ENCODE data around the gene CTNND2.

CTNND2 gene

GRCh38 chr5:11292648-11293356 is 611.4 kb downstream of the CTNND2 start (continued):
- TF ChIP-seq ZSCAN16 (tag by site-specific recombination; IDR thresholded peaks at IDR 0.05) (no peak), ZNF624 (tag by site-specific recombination; IDR thresholded peaks at IDR 0.05) (no peak), ZNF157 (tag by site-specific recombination; IDR thresholded peaks at IDR 0.05) (no peak), TRIM28 (IDR thresholded peaks at IDR 0.05; ENCODE audit: borderline replicate concordance, low read length) (no peak), ZNF10 (tag by site-specific recombination; IDR thresholded peaks at IDR 0.05) (no peak), ZNF48 (tag by site-specific recombination; IDR thresholded peaks at IDR 0.05) (no peak), HIC1 (tag by site-specific recombination; IDR thresholded peaks at IDR 0.05) (no peak)
- TF ChIP-seq, protein P1, sequence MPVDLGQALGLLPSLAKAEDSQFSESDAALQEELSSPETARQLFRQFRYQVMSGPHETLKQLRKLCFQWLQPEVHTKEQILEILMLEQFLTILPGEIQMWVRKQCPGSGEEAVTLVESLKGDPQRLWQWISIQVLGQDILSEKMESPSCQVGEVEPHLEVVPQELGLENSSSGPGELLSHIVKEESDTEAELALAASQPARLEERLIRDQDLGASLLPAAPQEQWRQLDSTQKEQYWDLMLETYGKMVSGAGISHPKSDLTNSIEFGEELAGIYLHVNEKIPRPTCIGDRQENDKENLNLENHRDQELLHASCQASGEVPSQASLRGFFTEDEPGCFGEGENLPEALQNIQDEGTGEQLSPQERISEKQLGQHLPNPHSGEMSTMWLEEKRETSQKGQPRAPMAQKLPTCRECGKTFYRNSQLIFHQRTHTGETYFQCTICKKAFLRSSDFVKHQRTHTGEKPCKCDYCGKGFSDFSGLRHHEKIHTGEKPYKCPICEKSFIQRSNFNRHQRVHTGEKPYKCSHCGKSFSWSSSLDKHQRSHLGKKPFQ (tag by site-specific recombination; IDR thresholded peaks at IDR 0.05): no peak

DNA sequence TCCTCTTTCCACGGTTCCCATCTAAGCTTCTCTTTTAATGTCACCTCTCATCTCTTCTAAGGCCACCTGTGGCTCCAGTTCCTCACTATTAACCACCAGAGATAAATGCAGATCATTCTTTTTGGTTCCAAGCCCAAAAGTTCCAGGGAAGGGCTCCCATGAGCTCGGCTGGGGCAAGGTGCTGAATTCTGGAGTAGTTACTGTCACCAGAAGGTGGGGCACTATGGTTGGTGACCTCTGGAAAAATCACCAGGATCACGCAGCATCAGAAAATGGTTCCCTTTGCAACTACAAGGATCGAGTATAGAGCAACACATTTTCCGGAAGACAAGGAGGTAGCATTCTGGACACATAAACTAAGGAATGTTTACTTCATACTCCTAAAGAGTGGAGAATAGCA is 614.5 kb downstream of the CTNND2 start:
- ChIA-PET CTCF (no interaction called here), POLR2A (no interaction called here)
- no peak overlapping the region for H3K27ac ChIP-seq (ENCODE audit: extremely low read depth, low read depth, low read length)
- TF ChIP-seq ZNF530 (tag by site-specific recombination; IDR thresholded peaks at IDR 0.05; ENCODE audit: low read depth) (no peak), GFI1B (tag by site-specific recombination; IDR thresholded peaks at IDR 0.05) (no peak), ZNF785 (tag by site-specific recombination; IDR thresholded peaks at IDR 0.05) (no peak), KLF16 (tag by site-specific recombination; IDR thresholded peaks at IDR 0.05) (no peak), ZNF501 (tag by site-specific recombination; IDR thresholded peaks at IDR 0.05) (no peak), ZNF76 (tag by site-specific recombination; IDR thresholded peaks at IDR 0.05; ENCODE audit: borderline replicate concordance, low read depth) (no peak), ZNF16 (tag by site-specific recombination; IDR thresholded peaks at IDR 0.05; ENCODE audit: low read depth) (no peak), ZNF350 (tag by site-specific recombination; IDR thresholded peaks at IDR 0.05) (no peak), RBAK (tag by site-specific recombination; IDR thresholded peaks at IDR 0.05) (no peak), ZNF391 (tag by site-specific recombination; IDR thresholded peaks at IDR 0.05; ENCODE audit: borderline replicate concordance, low read depth) (no peak), ZNF623 (tag by site-specific recombination; IDR thresholded peaks at IDR 0.05) (no peak), ZNF266 (tag by site-specific recombination; IDR thresholded peaks at IDR 0.05; ENCODE audit: low read depth) (no peak)
- H3K9me3 ChIP-seq (ENCODE audit: control insufficient read depth, insufficient read depth, low read depth, low read length): no peaks in the 10 kb centered on the region
- no peaks in the 10 kb centered on the region for H3K4me1 ChIP-seq (ENCODE audit: control insufficient read depth, insufficient read depth, low read length)
- H3K4me3 ChIP-seq (ENCODE audit: low read depth, low read length): no peak overlapping the region
- no peaks in the 10 kb centered on the region for H3K36me3 ChIP-seq (ENCODE audit: control insufficient read depth in 2 of 2, insufficient read depth in 1 of 2, low read length in 2 of 2)

DNA sequence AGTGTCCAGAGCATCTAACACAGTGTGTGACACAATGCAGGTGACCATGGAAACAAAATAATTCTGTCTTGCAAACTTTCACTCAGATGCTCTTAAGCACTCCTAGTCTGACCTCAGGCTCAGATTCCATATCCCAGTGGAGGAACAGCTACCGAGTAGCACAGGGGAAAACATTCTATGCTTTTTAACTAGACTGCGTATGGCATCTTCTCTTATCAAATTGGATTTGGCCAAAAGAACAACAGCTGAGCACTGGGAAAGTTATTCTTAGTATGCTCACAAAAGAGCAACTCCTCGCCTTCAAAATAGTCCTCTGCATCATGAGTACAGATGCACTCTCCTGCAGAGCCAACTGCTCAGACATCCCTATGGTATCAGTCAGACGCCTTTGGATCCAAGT is 615.0 kb downstream of the CTNND2 start:
- H3K9me3 ChIP-seq (ENCODE audit: control insufficient read depth, insufficient read depth, low read depth, low read length): no peaks in the 10 kb centered on the region
- H3K36me3 ChIP-seq (ENCODE audit: control insufficient read depth in 2 of 2, insufficient read depth in 1 of 2, low read length in 2 of 2): no peaks in the 10 kb centered on the region
- no peaks in the 10 kb centered on the region for H3K4me1 ChIP-seq (ENCODE audit: control insufficient read depth, insufficient read depth, low read length)
- POLR2A ChIA-PET: no interaction called here
- H3K4me3 ChIP-seq (ENCODE audit: low read depth, low read length): no peak overlapping the region
- TF ChIP-seq, protein P2, sequence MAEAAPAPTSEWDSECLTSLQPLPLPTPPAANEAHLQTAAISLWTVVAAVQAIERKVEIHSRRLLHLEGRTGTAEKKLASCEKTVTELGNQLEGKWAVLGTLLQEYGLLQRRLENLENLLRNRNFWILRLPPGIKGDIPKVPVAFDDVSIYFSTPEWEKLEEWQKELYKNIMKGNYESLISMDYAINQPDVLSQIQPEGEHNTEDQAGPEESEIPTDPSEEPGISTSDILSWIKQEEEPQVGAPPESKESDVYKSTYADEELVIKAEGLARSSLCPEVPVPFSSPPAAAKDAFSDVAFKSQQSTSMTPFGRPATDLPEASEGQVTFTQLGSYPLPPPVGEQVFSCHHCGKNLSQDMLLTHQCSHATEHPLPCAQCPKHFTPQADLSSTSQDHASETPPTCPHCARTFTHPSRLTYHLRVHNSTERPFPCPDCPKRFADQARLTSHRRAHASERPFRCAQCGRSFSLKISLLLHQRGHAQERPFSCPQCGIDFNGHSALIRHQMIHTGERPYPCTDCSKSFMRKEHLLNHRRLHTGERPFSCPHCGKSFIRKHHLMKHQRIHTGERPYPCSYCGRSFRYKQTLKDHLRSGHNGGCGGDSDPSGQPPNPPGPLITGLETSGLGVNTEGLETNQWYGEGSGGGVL (tag by site-specific recombination; IDR thresholded peaks at IDR 0.05): no peak
- TF ChIP-seq ZNF239 (tag by site-specific recombination; IDR thresholded peaks at IDR 0.05): no peak
- TF ChIP-seq ZNF626 (tag by site-specific recombination; IDR thresholded peaks at IDR 0.05): no peak
- TF ChIP-seq TCF7L2 (IDR thresholded peaks at IDR 0.05; ENCODE audit: borderline replicate concordance, low read depth, low read length): no peak
- no peak for TF ChIP-seq YY2 (tag by site-specific recombination; IDR thresholded peaks at IDR 0.05)
- TF ChIP-seq ZNF555 (tag by site-specific recombination; conservative IDR thresholded peaks at IDR 0.05): no peak
- TF ChIP-seq ZBTB49 (tag by site-specific recombination; IDR thresholded peaks at IDR 0.05; ENCODE audit: low read depth): no peak
- TF ChIP-seq REPIN1 (tag by site-specific recombination; IDR thresholded peaks at IDR 0.05; ENCODE audit: low read depth): no peak
- CTCF ChIA-PET: no interaction called here
- H3K27ac ChIP-seq (ENCODE audit: extremely low read depth, low read depth, low read length): no peak overlapping the region
